Mesenchymal stem cell (in vitro differentiated cells and primary cell): ENCODE data around the gene MSN.

Experiments used
- DNase-seq: peaks from one replicate; pipeline ENCODE4 v3.0.0-alpha.2; 2013
- H2AFZ ChIP-seq: one replicate; pipeline ENCODE4 v1.6.1; 2013; ENCODE audit warnings: low read depth, mild to moderate bottlenecking, control low read depth, inconsistent platforms, low read length, moderate library complexity
- H2AK5ac ChIP-seq: 2 replicates; pipeline ENCODE4 v1.6.1; 2013; ENCODE audit warnings: low read length, moderate library complexity, mild to moderate bottlenecking, inconsistent platforms; ENCODE audit not compliant: severe bottlenecking
- H2BK120ac ChIP-seq: one replicate; pipeline ENCODE4 v1.6.1; 2013; ENCODE audit warnings: low read depth, mild to moderate bottlenecking, inconsistent platforms, low read length, moderate library complexity
- H2BK12ac ChIP-seq, 2 experiments: one replicate each; pipeline ENCODE4 v1.6.1; 2013; ENCODE audit warnings: inconsistent platforms in 2 of 2, low read length in 2 of 2, mild to moderate bottlenecking in 2 of 2, moderate library complexity in 2 of 2, control low read depth in 1 of 2
- H2BK15ac ChIP-seq: one replicate; pipeline ENCODE4 v1.6.1; 2013; ENCODE audit warnings: mild to moderate bottlenecking, low read depth, inconsistent platforms; ENCODE audit not compliant: poor library complexity, severe bottlenecking
- H2BK5ac ChIP-seq: 2 replicates; pipeline ENCODE4 v1.6.1; 2013; ENCODE audit warnings: low read depth, mild to moderate bottlenecking, low read length, control low read depth, inconsistent platforms; ENCODE audit not compliant: poor library complexity, severe bottlenecking
- H3K14ac ChIP-seq, 2 experiments: one replicate each; pipeline ENCODE4 v1.6.1; 2013; ENCODE audit warnings: inconsistent platforms in 2 of 2, low read length in 2 of 2, control low read depth in 1 of 2, mild to moderate bottlenecking in 1 of 2, moderate library complexity in 1 of 2
- H3K18ac ChIP-seq, 2 experiments: one replicate each; pipeline ENCODE4 v1.6.1; 2013; ENCODE audit warnings: inconsistent platforms in 2 of 2, low read length in 2 of 2, control low read depth in 1 of 2, low read depth in 1 of 2, mild to moderate bottlenecking in 1 of 2
- H3K23ac ChIP-seq, 2 experiments: one replicate each; pipeline ENCODE4 v1.6.1; 2013; ENCODE audit warnings: inconsistent platforms in 2 of 2, low read length in 2 of 2, mild to moderate bottlenecking in 2 of 2, moderate library complexity in 2 of 2, control low read depth in 1 of 2
- H3K27ac ChIP-seq: 2 replicates; pipeline ENCODE4 v1.5.1; 2013; ENCODE audit warnings: mild to moderate bottlenecking, moderate library complexity, low read length, control low read depth, inconsistent platforms; ENCODE audit not compliant: poor library complexity, severe bottlenecking
- H3K27me3 ChIP-seq, 2 experiments: 2 replicates each; pipeline versions ENCODE4 v1.6.1 to v1.7.0; 2013; ENCODE audit warnings: low read length in 2 of 2, mild to moderate bottlenecking in 2 of 2, moderate library complexity in 2 of 2, control low read depth in 1 of 2, inconsistent platforms in 1 of 2; ENCODE audit not compliant: control insufficient read depth in 1 of 2, insufficient read depth in 1 of 2
- H3K36me3 ChIP-seq, 2 experiments: 2 replicates each; pipeline versions ENCODE4 v1.6.1 to v1.7.0; 2013; ENCODE audit warnings: low read length in 2 of 2, control low read depth in 1 of 2, inconsistent platforms in 1 of 2, low read depth in 1 of 2, mild to moderate bottlenecking in 1 of 2; ENCODE audit not compliant: insufficient read depth in 2 of 2, control insufficient read depth in 1 of 2
- H3K4ac ChIP-seq, 2 experiments: one replicate each; pipeline ENCODE4 v1.6.1; 2013; ENCODE audit warnings: inconsistent platforms in 2 of 2, low read length in 2 of 2, mild to moderate bottlenecking in 2 of 2, moderate library complexity in 2 of 2, control low read depth in 1 of 2, low read depth in 1 of 2
- H3K4me1 ChIP-seq: 2 replicates; pipeline ENCODE4 v1.6.1; 2013; ENCODE audit warnings: low read depth, low read length, control low read depth; ENCODE audit not compliant: control insufficient read depth, insufficient read depth
- H3K4me2 ChIP-seq: 2 replicates; pipeline ENCODE4 v1.6.1; 2013; ENCODE audit warnings: low read length, mild to moderate bottlenecking, inconsistent platforms; ENCODE audit not compliant: poor library complexity, severe bottlenecking
- H3K4me3 ChIP-seq, 2 experiments: 2 replicates each; pipeline versions ENCODE4 v1.5.1 to v1.7.0; 2013; ENCODE audit warnings: low read length in 2 of 2, mild to moderate bottlenecking in 2 of 2, control low read depth in 1 of 2, low read depth in 1 of 2; ENCODE audit not compliant: insufficient read depth in 1 of 2
- H3K79me1 ChIP-seq: replicated peaks from 2 replicates; pipeline ENCODE4 v1.6.1; 2013; ENCODE audit warnings: mild to moderate bottlenecking, control low read depth, low read length, inconsistent platforms; ENCODE audit not compliant: poor library complexity, severe bottlenecking
- H3K9ac ChIP-seq: 2 replicates; pipeline ENCODE4 v1.7.0; 2013; ENCODE audit warnings: mild to moderate bottlenecking, low read length, moderate library complexity
- H3K9me3 ChIP-seq: 2 replicates; pipeline ENCODE4 v1.7.0; 2013; ENCODE audit warnings: mild to moderate bottlenecking, low read length; ENCODE audit not compliant: control insufficient read depth
- H4K8ac ChIP-seq: one replicate; pipeline ENCODE4 v1.6.1; 2013; ENCODE audit warnings: inconsistent platforms, mild to moderate bottlenecking, low read length, moderate library complexity
- H4K91ac ChIP-seq: one replicate; pipeline ENCODE4 v1.6.1; 2013; ENCODE audit warnings: mild to moderate bottlenecking, low read length, inconsistent platforms
- WGBS: methylation state at CpG from one replicate; pipeline ENCODE4 v1.1.7; 2013; ENCODE audit warnings: mixed read lengths; 5-methylcytosine and 5-hydroxymethylcytosine counted together

MSN gene

GRCh38 chrX:65658229-65658628 is 9.2 kb upstream of the MSN start:
- no peak overlapping the region for H3K9ac ChIP-seq
- H2AFZ ChIP-seq, result no peak overlapping the region
- no peaks in the 10 kb centered on the region for H3K79me1 ChIP-seq
- H3K4ac ChIP-seq, result no peak overlapping the region
- H2BK5ac ChIP-seq, result no peak overlapping the region
- H3K27ac ChIP-seq, result no peak overlapping the region
- no peaks in the 10 kb centered on the region for H3K4me1 ChIP-seq
- H3K18ac ChIP-seq, result no peak overlapping the region
- H3K4me2 ChIP-seq, result no peak overlapping the region
- no peak overlapping the region for H2AK5ac ChIP-seq
- no peak overlapping the region for H3K23ac ChIP-seq
- H2BK120ac ChIP-seq, result no peak overlapping the region
- H3K9me3 ChIP-seq, result no peaks in the 10 kb centered on the region
- no peak overlapping the region for H3K4me3 ChIP-seq
- no peak overlapping the region for H3K14ac ChIP-seq
- H2BK12ac ChIP-seq, result no peak overlapping the region
- no peaks in the 10 kb centered on the region for H3K27me3 ChIP-seq
- no peaks in the 10 kb centered on the region for H3K36me3 ChIP-seq
- no peak overlapping the region for H2BK15ac ChIP-seq
- no peak for DNase-seq
- no peak overlapping the region for H4K91ac ChIP-seq
- H4K8ac ChIP-seq, result no peak overlapping the region

DNA sequence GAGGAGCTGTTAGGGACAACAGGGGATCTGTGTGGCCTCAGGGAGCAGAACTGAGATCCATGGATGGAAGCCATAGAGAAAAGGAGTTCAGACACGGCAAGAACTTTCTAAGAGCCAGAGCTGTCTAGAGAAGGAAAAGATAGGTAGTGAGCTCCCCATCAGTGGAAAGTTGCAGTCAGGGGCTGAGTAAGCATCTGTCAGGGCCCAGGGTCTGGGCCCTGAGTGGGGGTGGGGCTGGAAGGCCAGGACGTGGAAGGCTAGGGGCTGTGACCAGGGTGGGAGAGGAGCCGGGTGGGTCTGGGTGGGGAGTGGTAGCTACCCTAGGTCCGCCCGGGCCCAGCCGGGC is 324 bp upstream of the MSN start:
- H3K9me3 ChIP-seq, result peaks cover 4% of the 10 kb centered on the region
- no peak overlapping the region for H2BK120ac ChIP-seq
- no peak overlapping the region for H4K8ac ChIP-seq
- no peak overlapping the region for H3K23ac ChIP-seq
- no peak overlapping the region for H2AFZ ChIP-seq
- no peak overlapping the region for H2BK5ac ChIP-seq
- no peak overlapping the region for H2BK15ac ChIP-seq
- peak overlapping the region; percentile 58 for H3K9ac ChIP-seq
- H3K14ac ChIP-seq, result no peak overlapping the region
- H3K79me1 ChIP-seq, result no peaks in the 10 kb centered on the region
- no peak for DNase-seq
- peak overlapping the region; percentile 32 for H3K27ac ChIP-seq
- WGBS, result 7% methylated on average over 3 of the region's 6 CpGs
- H4K91ac ChIP-seq, result no peak overlapping the region
- no peak overlapping the region for H3K18ac ChIP-seq
- no peaks in the 10 kb centered on the region for H3K27me3 ChIP-seq
- H3K36me3 ChIP-seq, result no peaks in the 10 kb centered on the region
- H2BK12ac ChIP-seq, result no peak overlapping the region
- H3K4me2 ChIP-seq, result peak overlapping the region; percentile 56
- H2AK5ac ChIP-seq, result no peak overlapping the region
- H3K4me3 ChIP-seq, result peak overlapping the region in 1 of 2 experiments; percentile 76
- H3K4me1 ChIP-seq, result no peaks in the 10 kb centered on the region
- peak overlapping the region in 1 of 2 experiments; percentile 61 for H3K4ac ChIP-seq

DNA sequence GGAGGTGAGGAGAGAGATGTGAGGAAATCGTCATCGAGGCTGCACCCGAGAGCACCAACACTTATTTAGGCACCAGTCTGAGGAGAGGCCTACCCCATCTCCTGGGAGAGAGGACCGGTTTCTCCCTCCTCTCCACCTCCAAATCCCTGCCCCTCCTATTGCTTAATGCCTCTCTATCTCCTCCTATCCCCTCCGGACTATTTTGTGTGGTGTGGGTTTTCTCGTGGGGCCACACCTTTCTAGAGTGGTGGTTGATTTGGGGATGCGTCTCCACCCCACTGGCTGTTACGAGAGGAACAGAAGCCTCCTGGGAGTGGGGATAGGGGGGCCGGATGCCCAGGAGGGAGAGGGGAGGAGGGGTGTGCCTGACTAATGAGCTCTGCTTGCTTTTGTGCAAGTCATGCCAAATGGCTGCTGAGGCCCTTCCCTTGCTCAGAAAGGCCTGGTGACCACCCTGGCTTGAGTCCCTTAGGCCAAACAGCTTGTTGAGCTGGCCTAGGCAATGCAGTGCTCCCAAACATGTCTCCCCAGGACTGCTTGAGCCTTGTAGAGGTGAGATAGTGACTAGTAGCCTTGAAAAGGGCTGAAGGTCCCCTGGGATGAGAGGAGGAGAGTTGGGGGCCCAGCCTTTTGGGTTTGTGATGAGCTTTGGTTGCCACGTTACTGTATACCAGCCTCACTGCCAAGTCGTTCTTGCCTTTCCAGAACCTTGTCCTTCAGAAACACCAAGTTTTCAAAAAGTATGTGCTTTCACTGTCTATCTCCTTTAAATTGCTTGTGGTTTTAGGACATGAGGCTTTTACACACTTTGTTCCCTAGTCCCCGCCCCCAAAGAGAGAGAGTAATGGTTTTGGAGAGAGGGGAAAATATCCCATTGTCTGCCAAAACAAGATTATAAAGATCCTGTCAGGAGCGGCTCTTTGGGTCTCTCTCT is 1.2 kb downstream of the MSN start:
- H3K4me2 ChIP-seq, result peak overlapping the region; percentile 65
- peak overlapping the region; percentile 83 for H3K27ac ChIP-seq
- H3K9ac ChIP-seq, result peak overlapping the region; percentile 97
- H2AK5ac ChIP-seq, result peak overlapping the region; percentile 80
- H3K36me3 ChIP-seq, result no peaks in the 10 kb centered on the region
- H3K4ac ChIP-seq, result peak overlapping the region; percentile 94 to 95
- no peak overlapping the region for H2BK15ac ChIP-seq
- peak; percentile 80 for DNase-seq
- peak overlapping the region; percentile 76 to 84 for H3K4me3 ChIP-seq
- H2BK5ac ChIP-seq, result peak overlapping the region; percentile 24
- H4K8ac ChIP-seq, result peak overlapping the region; percentile 24
- peak overlapping the region; percentile 79 for H2BK120ac ChIP-seq
- H4K91ac ChIP-seq, result peak overlapping the region; percentile 95
- H3K14ac ChIP-seq, result peak overlapping the region in 1 of 2 experiments; percentile 91
- H3K9me3 ChIP-seq, result peaks cover 4% of the 10 kb centered on the region
- H2AFZ ChIP-seq, result no peak overlapping the region
- peaks cover 0 to 2% of the 10 kb centered on the region in 2 experiments for H3K27me3 ChIP-seq
- H2BK12ac ChIP-seq, result no peak overlapping the region
- H3K23ac ChIP-seq, result peak overlapping the region in 1 of 2 experiments; percentile 40
- H3K18ac ChIP-seq, result peak overlapping the region; percentile 86 to 98
- no peaks in the 10 kb centered on the region for H3K79me1 ChIP-seq
- 8% methylated on average over 6 of the region's 13 CpGs for WGBS
- H3K4me1 ChIP-seq, result no peaks in the 10 kb centered on the region

- no peak overlapping the region for H2AFZ ChIP-seq
- no peaks in the 10 kb centered on the region for H3K79me1 ChIP-seq
- H2BK15ac ChIP-seq, result no peak overlapping the region
- no peak overlapping the region for H4K8ac ChIP-seq
- H3K4me2 ChIP-seq, result no peak overlapping the region
- H2AK5ac ChIP-seq, result no peak overlapping the region
- no peaks in the 10 kb centered on the region for H3K9me3 ChIP-seq
- H3K36me3 ChIP-seq, result peaks cover 0 to 3% of the 10 kb centered on the region in 2 experiments
- no peak overlapping the region for H3K18ac ChIP-seq
- H3K4ac ChIP-seq, result no peak overlapping the region
- peak overlapping the region in 1 of 2 experiments; percentile 20 for H3K4me3 ChIP-seq
- whole genome bisulfite sequencing, result 78% methylated on average over 1 of the region's 3 CpGs
- H3K4me1 ChIP-seq, result no peaks in the 10 kb centered on the region
- no peak overlapping the region for H3K27ac ChIP-seq
- peaks cover 0 to 2% of the 10 kb centered on the region in 2 experiments for H3K27me3 ChIP-seq
- H4K91ac ChIP-seq, result no peak overlapping the region
- H2BK120ac ChIP-seq, result no peak overlapping the region
- H3K23ac ChIP-seq, result no peak overlapping the region
- H2BK12ac ChIP-seq, result no peak overlapping the region
- no peak overlapping the region for H3K14ac ChIP-seq
- DNase-seq, result no peak
- peak overlapping the region; percentile 2 for H3K9ac ChIP-seq
- no peak overlapping the region for H2BK5ac ChIP-seq
Observed at GRCh38 chrX:65671286-65671685, 3.8 kb downstream of the MSN start.
